IMR-90 (cell line): ENCODE results near the gene LRIG1. TPM values are rescaled to one million over a fixed set of nuclear protein-coding genes. Genes with fewer than 3 reads are reported as not detected.

Source experiments
- ATAC-seq: fragments of 200-7000 bp; cut with Tn5 transposase; 2 replicates; pipeline ENCODE4 v1.9.1; 2020; ENCODE audit warnings: low read depth, mild to moderate bottlenecking, moderate library complexity
- BruUV-seq: library from RNA; stranded (reverse); fragments of 400-500 nt; replicated peaks from 2 replicates; lab custom pipeline; 2021; lab: Mats Ljungman, UMichigan
- CTCF ChIA-PET: fragments of 300-600 bp; formaldehyde crosslinking; extraction: SDS; loops from one replicate; lab custom pipeline; 2021; ENCODE audit warnings: antibody characterized with exemption; lab: Yijun Ruan, JAX
- POLR2A ChIA-PET: fragments of 300-600 bp; sonication (Branson Sonifier 250); formaldehyde crosslinking; loops from one replicate; lab custom pipeline; 2022; ENCODE audit warnings: antibody characterized with exemption; ENCODE audit not compliant: unreplicated experiment; lab: Charles Lee
- DNase-seq: peaks from one replicate; pipeline ENCODE4 v3.0.0; 2013
- H2AFZ ChIP-seq: replicated peaks from 2 replicates; pipeline ENCODE3; 2013; ENCODE audit warnings: low read length, mild to moderate bottlenecking; ENCODE audit not compliant: poor library complexity
- H2AK5ac ChIP-seq: 2 replicates; pipeline ENCODE4 v1.6.1; 2013; ENCODE audit warnings: low read depth, low read length, inconsistent platforms
- H2AK9ac ChIP-seq: replicated peaks from 2 replicates; pipeline ENCODE3; 2013; ENCODE audit warnings: mild to moderate bottlenecking, low read depth, low read length, moderate library complexity; ENCODE audit not compliant: poor library complexity
- H2BK120ac ChIP-seq: 2 replicates; pipeline ENCODE4 v1.6.1; 2013; ENCODE audit warnings: low read depth, low read length, inconsistent platforms
- H2BK15ac ChIP-seq: 3 replicates; pipeline ENCODE4 v1.6.1; 2013; ENCODE audit warnings: low read depth, low read length, inconsistent platforms
- H2BK20ac ChIP-seq: 2 replicates; pipeline ENCODE4 v1.6.1; 2013; ENCODE audit warnings: low read depth, mild to moderate bottlenecking, inconsistent platforms, low read length, moderate library complexity
- H2BK5ac ChIP-seq: 2 replicates; pipeline ENCODE4 v1.6.1; 2013; ENCODE audit warnings: mild to moderate bottlenecking, low read depth, low read length, inconsistent platforms; ENCODE audit not compliant: poor library complexity, severe bottlenecking
- H3K14ac ChIP-seq: replicated peaks from 2 replicates; pipeline ENCODE4 v1.6.1; 2013; ENCODE audit warnings: low read depth, low read length, inconsistent platforms
- H3K18ac ChIP-seq: 2 replicates; pipeline ENCODE4 v1.6.1; 2013; ENCODE audit warnings: low read depth, low read length, control low read depth
- H3K23ac ChIP-seq: 2 replicates; pipeline ENCODE4 v1.6.1; 2013; ENCODE audit warnings: low read depth, low read length, inconsistent platforms
- H3K27ac ChIP-seq: 2 replicates; pipeline ENCODE4 v1.5.1; 2013; ENCODE audit warnings: mild to moderate bottlenecking, control low read depth, low read length; ENCODE audit not compliant: insufficient read depth
- H3K27me3 ChIP-seq: 2 replicates; pipeline ENCODE4 v1.6.1; 2013; ENCODE audit warnings: low read length; ENCODE audit not compliant: control insufficient read depth, insufficient read depth
- H3K36me3 ChIP-seq: 2 replicates; pipeline ENCODE4 v1.6.1; 2013; ENCODE audit warnings: low read length, mixed read lengths; ENCODE audit not compliant: control insufficient read depth, insufficient read depth
- H3K4ac ChIP-seq: 2 replicates; pipeline ENCODE4 v1.6.1; 2013; ENCODE audit warnings: low read depth, low read length, inconsistent platforms
- H3K4me1 ChIP-seq: 2 replicates; pipeline ENCODE4 v1.6.1; 2013; ENCODE audit warnings: low read length, mixed read lengths; ENCODE audit not compliant: control insufficient read depth, insufficient read depth
- H3K4me2 ChIP-seq: 2 replicates; pipeline ENCODE4 v1.6.1; 2013; ENCODE audit warnings: low read depth, mild to moderate bottlenecking, control low read depth, low read length, moderate library complexity
- H3K4me3 ChIP-seq: 2 replicates; pipeline ENCODE4 v1.5.1; 2013; ENCODE audit warnings: low read depth, mild to moderate bottlenecking, control low read depth, low read length, moderate library complexity; ENCODE audit not compliant: insufficient read depth
- H3K56ac ChIP-seq: 2 replicates; pipeline ENCODE4 v1.6.1; 2013; ENCODE audit warnings: low read length, inconsistent platforms; ENCODE audit not compliant: insufficient read depth; ENCODE audit errors: extremely low read depth
- H3K79me1 ChIP-seq, 2 experiments: 2 replicates each; pipeline ENCODE4 v1.6.1; 2013; ENCODE audit warnings: low read length in 2 of 2, inconsistent platforms in 1 of 2, low read depth in 1 of 2
- H3K9ac ChIP-seq: 2 replicates; pipeline ENCODE4 v1.6.1; 2013; ENCODE audit warnings: low read depth, low read length, control low read depth
- H3K9me1 ChIP-seq: 2 replicates; pipeline ENCODE4 v1.6.1; 2013; ENCODE audit warnings: low read length, inconsistent platforms; ENCODE audit not compliant: insufficient read depth
- H3K9me3 ChIP-seq: 2 replicates; pipeline ENCODE4 v1.6.1; 2013; ENCODE audit warnings: low read length; ENCODE audit not compliant: control insufficient read depth, insufficient read depth
- H4K20me1 ChIP-seq: 2 replicates; pipeline ENCODE4 v1.6.1; 2013; ENCODE audit warnings: low read length, inconsistent platforms; ENCODE audit not compliant: insufficient read depth
- H4K5ac ChIP-seq: 2 replicates; pipeline ENCODE4 v1.6.1; 2013; ENCODE audit warnings: mild to moderate bottlenecking, low read depth, low read length, control low read depth
- H4K8ac ChIP-seq, 2 experiments: 2 replicates each; pipeline ENCODE4 v1.6.1; 2013; ENCODE audit warnings: low read depth in 2 of 2, low read length in 2 of 2, control low read depth in 1 of 2, inconsistent platforms in 1 of 2
- H4K91ac ChIP-seq: 2 replicates; pipeline ENCODE4 v1.6.1; 2013; ENCODE audit warnings: low read depth, low read length, inconsistent platforms; ENCODE audit not compliant: insufficient read depth
- BHLHE40 ChIP-seq: fragments of 150-350 bp; IDR thresholded peaks from 2 replicates; pipeline ENCODE4 v1.6.1; 2016; ENCODE audit warnings: mild to moderate bottlenecking, low read depth, low read length
- ELK1 ChIP-seq: fragments of 150-350 bp; IDR thresholded peaks from 2 replicates; pipeline ENCODE4 v1.6.1; 2016; ENCODE audit warnings: low read depth, mild to moderate bottlenecking, low read length, moderate library complexity, borderline replicate concordance
- FOS ChIP-seq: fragments of 150-350 bp; IDR thresholded peaks from 2 replicates; pipeline ENCODE4 v1.6.1; 2016; ENCODE audit warnings: low read depth, low read length
- MAZ ChIP-seq: IDR thresholded peaks from 2 replicates; pipeline ENCODE4 v1.6.1; 2012; ENCODE audit warnings: low read depth, mild to moderate bottlenecking, low read length, improper control_type of control experiment, moderate library complexity, borderline replicate concordance
- SMC3 ChIP-seq: fragments of 150-350 bp; IDR thresholded peaks from 2 replicates; pipeline ENCODE4 v1.6.1; 2016; ENCODE audit warnings: low read depth, mild to moderate bottlenecking, antibody characterized with exemption, low read length, moderate library complexity
- USF2 ChIP-seq: fragments of 150-350 bp; IDR thresholded peaks from 2 replicates; pipeline ENCODE4 v1.6.1; 2017; ENCODE audit warnings: mild to moderate bottlenecking, antibody characterized with exemption, low read length, low read depth
- WGBS, 2 experiments: methylation state at CpG; one replicate each; pipeline versions ENCODE4 v1.1.5 to v1.1.7; 2013; ENCODE audit warnings: missing lambda C conversion rate in 2 of 2; ENCODE audit not compliant: insufficient read length in 1 of 2; ENCODE audit errors: extremely low coverage in 2 of 2; 5-methylcytosine and 5-hydroxymethylcytosine counted together
- dilution Hi-C: fragments of 300-500 bp; cut with HindIII; formaldehyde crosslinking; loops from one replicate; pipeline ENCODE4 v1.14.3; 2018; ENCODE audit warnings: low sequenced_read_pairs; ENCODE audit not compliant: unreplicated experiment
- in situ Hi-C: fragments of 300-500 bp; cut with MboI; formaldehyde crosslinking; loops from 3 replicates; pipeline ENCODE4 v1.14.3; 2019; ENCODE audit warnings: low sequenced_read_pairs, inconsistent platforms, mixed read lengths
- intact Hi-C: fragments of 100-400 bp; cut with micrococcal nuclease; formaldehyde crosslinking; loops from 2 replicates; pipeline ENCODE4 v1.10.0; 2022
- polyA plus RNA-seq, 3 experiments: library from polyadenylated mRNA; depleted of rRNA; stranded (reverse); fragments of >200 nt; gene quantifications; 2 replicates each; pipeline ENCODE4 v1.2.3, GENCODE V29; 2012; ENCODE audit warnings: low replicate concordance in 1 of 3
- total RNA-seq: library from RNA; depleted of rRNA; stranded (reverse); fragments of >200 nt; gene quantifications from 2 replicates; pipeline ENCODE4 v1.2.3, GENCODE V29; 2012

The LRIG1 gene
- total and polyA plus RNA-seq, 2 of the 4 experiments (the other 2 are of a cell fraction), result 62.8 to 87.8 TPM

- peak; percentile 18; the same call in 1 of the 2 replicates for TF ChIP-seq SMC3
Observed at GRCh38 chr3:66428733-66429132, 72.1 kb downstream of the LRIG1 start (continued).

- no peak overlapping the region for H2AFZ ChIP-seq
- DNase-seq (no peak), ATAC-seq (no peak)
- peak overlapping the region; percentile 23 to 71; a peak in 3 of 4 replicates for H4K8ac ChIP-seq
- peak overlapping the region; percentile 10; the same call in 1 of the 2 replicates for H3K23ac ChIP-seq
- H3K9me3 ChIP-seq, result no peaks in the 10 kb centered on the region
- H3K27me3 ChIP-seq, result no peaks in the 10 kb centered on the region
- ChIA-PET POLR2A (interaction anchor here (0.5 kb wide), 1 partner anchor 194 kb away, joined by 5 read pairs; no protein-coding TSS in a partner anchor), CTCF (interaction anchor here (0.5 to 0.9 kb wide), 3 partner anchors 10 to 175 kb away, joined by 3 to 4 read pairs (median 3); no protein-coding TSS in a partner anchor)
- peak overlapping the region; percentile 64 for H3K4ac ChIP-seq
- in situ Hi-C loops, result no loop called here
- H2BK5ac ChIP-seq, result peak overlapping the region; percentile 53
- intact Hi-C loops, result loop anchor here (5.0 kb wide), 1 partner anchor 44 kb away; no protein-coding TSS in a partner anchor
- peaks cover 58 to 89% of the 10 kb centered on the region in 2 experiments for H3K79me1 ChIP-seq
- H3K9ac ChIP-seq, result no peak overlapping the region
- H3K4me2 ChIP-seq, result no peak overlapping the region
- H3K18ac ChIP-seq, result 0 out of 2 replicates have a peak overlapping the region, but pooled peaks have one; percentile 73
- no TSS peak for BruUV-seq
- H3K56ac ChIP-seq, result peak overlapping the region; percentile 55; the same call in 1 of the 2 replicates
- peak overlapping the region; percentile 93 for H2AK5ac ChIP-seq
- H4K20me1 ChIP-seq, result peaks cover 5% of the 10 kb centered on the region
- peak overlapping the region; percentile 68 for H2AK9ac ChIP-seq
- H2BK120ac ChIP-seq, result peak overlapping the region; percentile 82
- dilution Hi-C loops, result no loop called here
- H3K14ac ChIP-seq, result peak overlapping the region; percentile 6; the same call in 1 of the 2 replicates
- H3K27ac ChIP-seq, result peak overlapping the region; percentile 28; the same call in 1 of the 2 replicates
- H3K4me1 ChIP-seq, result peaks cover 38% of the 10 kb centered on the region
- H3K9me1 ChIP-seq, result peaks cover 29% of the 10 kb centered on the region
- H4K5ac ChIP-seq, result no peak overlapping the region
- H3K4me3 ChIP-seq, result no peak overlapping the region
- no peak for TF ChIP-seq ELK1
- TF ChIP-seq USF2, result no peak
- TF ChIP-seq BHLHE40, result no peak
- no peak for TF ChIP-seq FOS
- no peak for TF ChIP-seq MAZ
- peak overlapping the region; percentile 67; the same call in 1 of the 3 replicates for H2BK15ac ChIP-seq
- WGBS, 2 experiments, result 75% methylated on average over 3 of the region's 5 CpGs; no CpG with 5 or more reads in 1 of the 2 experiments
- H2BK20ac ChIP-seq, result peak overlapping the region; percentile 75
- peak overlapping the region; percentile 40; the same call in 1 of the 2 replicates for H4K91ac ChIP-seq
- peaks cover 9% of the 10 kb centered on the region; the same call in 1 of the 2 replicates for H3K36me3 ChIP-seq
Observed at GRCh38 chr3:66427951-66428474, 72.8 kb downstream of the LRIG1 start.
